IPS DF 6.9 (cell line): ENCODE data around the gene TMIGD2.
"Not testable (repeated sequence)": the region's sequence is repeated elsewhere in the genome, so short reads cannot be mapped to it uniquely, and the experiment has no call there.

ENCODE experiments used
- DNase-seq: peaks from one replicate; pipeline ENCODE4 v3.0.0-alpha.2; 2013; ENCODE audit warnings: low read depth, low spot score
- H3K27ac ChIP-seq: one replicate; pipeline ENCODE4 v1.5.1; 2013; ENCODE audit warnings: low read length, control low read depth
- H3K27me3 ChIP-seq: 2 replicates; pipeline ENCODE4 v1.6.1; 2013; ENCODE audit warnings: mild to moderate bottlenecking, low read length; ENCODE audit not compliant: control insufficient read depth, insufficient read depth
- H3K36me3 ChIP-seq: 2 replicates; pipeline ENCODE4 v1.6.1; 2013; ENCODE audit warnings: low read length; ENCODE audit not compliant: control insufficient read depth, insufficient read depth
- H3K4me1 ChIP-seq: 2 replicates; pipeline ENCODE4 v1.6.1; 2013; ENCODE audit warnings: low read length; ENCODE audit not compliant: control insufficient read depth, insufficient read depth
- H3K4me3 ChIP-seq: 2 replicates; pipeline ENCODE4 v1.5.1; 2013; ENCODE audit warnings: mild to moderate bottlenecking, low read length
- H3K9me3 ChIP-seq: 2 replicates; pipeline ENCODE4 v1.6.1; 2013; ENCODE audit warnings: low read length, inconsistent platforms; ENCODE audit not compliant: control insufficient read depth, insufficient read depth
- WGBS: extraction: QIAGEN DNeasy Blood & Tissue Kit; methylation state at CpG from one replicate; pipeline ENCODE4 v1.1.7; 2013; ENCODE audit warnings: mixed read lengths, missing lambda C conversion rate; ENCODE audit not compliant: insufficient read length, insufficient coverage; 5-methylcytosine and 5-hydroxymethylcytosine counted together

The TMIGD2 gene, protein sequence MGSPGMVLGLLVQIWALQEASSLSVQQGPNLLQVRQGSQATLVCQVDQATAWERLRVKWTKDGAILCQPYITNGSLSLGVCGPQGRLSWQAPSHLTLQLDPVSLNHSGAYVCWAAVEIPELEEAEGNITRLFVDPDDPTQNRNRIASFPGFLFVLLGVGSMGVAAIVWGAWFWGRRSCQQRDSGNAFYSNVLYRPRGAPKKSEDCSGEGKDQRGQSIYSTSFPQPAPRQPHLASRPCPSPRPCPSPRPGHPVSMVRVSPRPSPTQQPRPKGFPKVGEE

DNA sequence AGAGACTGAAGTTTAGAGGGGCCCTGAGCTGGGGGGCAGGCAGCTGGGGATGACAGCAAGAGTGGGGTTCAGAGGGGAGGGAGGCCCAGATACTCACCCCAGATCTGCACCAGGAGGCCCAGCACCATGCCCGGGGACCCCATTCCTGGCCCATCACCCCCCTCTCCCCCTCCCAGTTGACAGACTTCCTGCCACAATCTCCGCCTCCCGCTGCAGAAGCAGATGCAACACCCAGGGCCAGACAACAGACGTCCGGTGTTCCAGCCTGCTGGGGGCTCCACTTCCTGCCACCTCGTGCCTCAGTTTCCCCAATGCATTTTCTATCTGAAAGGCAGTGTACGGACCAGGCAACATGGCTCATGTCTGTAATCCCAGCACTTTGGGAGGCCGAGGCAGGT is at the start of gene TMIGD2:
TMIGD2 (minus strand) TSS at position 147 of the 398 bp plus-strand sequence; CDS start at position 143, 4 bp downstream.
- no CpG with 5 or more reads among the region's 8 CpGs for WGBS
- H3K4me1 ChIP-seq, result peaks cover 2% of the 10 kb centered on the region; the same call in 1 of the 2 replicates
- no peak within 1 kb of the TSS for H3K27ac ChIP-seq
- H3K9me3 ChIP-seq, result no peaks in the 10 kb centered on the region
- peaks cover 10% of the 10 kb centered on the region for H3K36me3 ChIP-seq
- no peak within 1 kb of the TSS for H3K4me3 ChIP-seq
- no peak for DNase-seq
- no peaks in the 10 kb centered on the region for H3K27me3 ChIP-seq

GRCh38 chr19:4350726-4351125 is 48.5 kb upstream of the TMIGD2 start:
- Histone ChIP-seq H3K4me1 (no peaks in the 10 kb centered on the region), H3K9me3 (no peaks in the 10 kb centered on the region), H3K27ac (no peak overlapping the region), H3K4me3 (no peak overlapping the region), H3K36me3 (peaks cover 12% of the 10 kb centered on the region), H3K27me3 (no peaks in the 10 kb centered on the region)
- no peak for DNase-seq
- WGBS, result no CpG with 5 or more reads among the region's 9 CpGs

GRCh38 chr19:4350111-4350510 is 47.9 kb upstream of the TMIGD2 start:
- H3K4me1 ChIP-seq, result no peaks in the 10 kb centered on the region
- H3K9me3 ChIP-seq, result no peaks in the 10 kb centered on the region
- DNase-seq, result no peak
- no peak overlapping the region for H3K27ac ChIP-seq
- peaks cover 15% of the 10 kb centered on the region for H3K36me3 ChIP-seq
- WGBS, result no CpG with 5 or more reads among the region's 8 CpGs
- no peak overlapping the region for H3K4me3 ChIP-seq
- no peaks in the 10 kb centered on the region for H3K27me3 ChIP-seq

GRCh38 chr19:4349225-4349624 is 47.0 kb upstream of the TMIGD2 start:
- H3K27me3 ChIP-seq, H3K27ac ChIP-seq, H3K4me1 ChIP-seq, DNase-seq, H3K4me3 ChIP-seq, H3K9me3 ChIP-seq: not testable (repeated sequence)
- peaks cover 13% of the 10 kb centered on the region for H3K36me3 ChIP-seq
- no CpG with 5 or more reads among the region's 16 CpGs for WGBS

DNA sequence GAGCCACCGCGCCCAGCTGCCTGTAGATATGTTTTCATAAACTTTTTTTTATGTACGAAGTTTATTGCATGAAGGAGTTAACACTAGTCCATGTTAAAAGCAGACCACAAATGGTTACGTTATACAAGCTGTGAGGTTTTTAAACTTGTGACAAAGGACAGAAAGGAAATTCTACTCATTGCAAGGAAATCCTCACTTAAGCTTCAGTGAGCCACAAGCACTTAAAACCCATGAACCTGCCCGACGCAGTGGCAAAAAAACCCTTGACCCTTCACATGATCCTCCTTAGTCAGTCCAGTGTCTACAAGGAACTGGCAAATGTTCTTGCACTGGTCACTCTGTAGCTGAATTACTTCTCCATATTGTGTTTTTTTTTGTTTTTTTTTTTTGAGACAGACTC is 45.3 kb upstream of the TMIGD2 start:
- no peak for DNase-seq
- H3K9me3 ChIP-seq, result no peaks in the 10 kb centered on the region
- H3K36me3 ChIP-seq, result peaks cover 7% of the 10 kb centered on the region
- H3K4me1 ChIP-seq, result no peaks in the 10 kb centered on the region; the same call in 1 of the 2 replicates
- WGBS, result no CpG with 5 or more reads among the region's 6 CpGs
- no peak overlapping the region for H3K27ac ChIP-seq
- no peaks in the 10 kb centered on the region for H3K27me3 ChIP-seq
- no peak overlapping the region for H3K4me3 ChIP-seq

GRCh38 chr19:4346020-4346383 is 43.8 kb upstream of the TMIGD2 start:
- no peaks in the 10 kb centered on the region for H3K27me3 ChIP-seq
- WGBS, result no CpG with 5 or more reads among the region's 6 CpGs

GRCh38 chr19:4345342-4346019 is 43.3 kb upstream of the TMIGD2 start:
- DNase-seq, result no peak
- no peaks in the 10 kb centered on the region for H3K27me3 ChIP-seq
- H3K4me3 ChIP-seq, result no peak overlapping the region
- no peak overlapping the region for H3K27ac ChIP-seq
- H3K9me3 ChIP-seq, result no peaks in the 10 kb centered on the region
- H3K4me1 ChIP-seq, result peaks cover 2% of the 10 kb centered on the region
- no CpG with 5 or more reads among the region's 15 CpGs for WGBS
- H3K36me3 ChIP-seq, result peaks cover 7% of the 10 kb centered on the region

More at GRCh38 chr19:4346020-4346383, 43.8 kb upstream of the TMIGD2 start:
- Histone ChIP-seq H3K4me1 (peaks cover 2% of the 10 kb centered on the region), H3K9me3 (no peaks in the 10 kb centered on the region), H3K27ac (no peak overlapping the region), H3K36me3 (peaks cover 7% of the 10 kb centered on the region), H3K4me3 (no peak overlapping the region)
- no peak for DNase-seq

DNA sequence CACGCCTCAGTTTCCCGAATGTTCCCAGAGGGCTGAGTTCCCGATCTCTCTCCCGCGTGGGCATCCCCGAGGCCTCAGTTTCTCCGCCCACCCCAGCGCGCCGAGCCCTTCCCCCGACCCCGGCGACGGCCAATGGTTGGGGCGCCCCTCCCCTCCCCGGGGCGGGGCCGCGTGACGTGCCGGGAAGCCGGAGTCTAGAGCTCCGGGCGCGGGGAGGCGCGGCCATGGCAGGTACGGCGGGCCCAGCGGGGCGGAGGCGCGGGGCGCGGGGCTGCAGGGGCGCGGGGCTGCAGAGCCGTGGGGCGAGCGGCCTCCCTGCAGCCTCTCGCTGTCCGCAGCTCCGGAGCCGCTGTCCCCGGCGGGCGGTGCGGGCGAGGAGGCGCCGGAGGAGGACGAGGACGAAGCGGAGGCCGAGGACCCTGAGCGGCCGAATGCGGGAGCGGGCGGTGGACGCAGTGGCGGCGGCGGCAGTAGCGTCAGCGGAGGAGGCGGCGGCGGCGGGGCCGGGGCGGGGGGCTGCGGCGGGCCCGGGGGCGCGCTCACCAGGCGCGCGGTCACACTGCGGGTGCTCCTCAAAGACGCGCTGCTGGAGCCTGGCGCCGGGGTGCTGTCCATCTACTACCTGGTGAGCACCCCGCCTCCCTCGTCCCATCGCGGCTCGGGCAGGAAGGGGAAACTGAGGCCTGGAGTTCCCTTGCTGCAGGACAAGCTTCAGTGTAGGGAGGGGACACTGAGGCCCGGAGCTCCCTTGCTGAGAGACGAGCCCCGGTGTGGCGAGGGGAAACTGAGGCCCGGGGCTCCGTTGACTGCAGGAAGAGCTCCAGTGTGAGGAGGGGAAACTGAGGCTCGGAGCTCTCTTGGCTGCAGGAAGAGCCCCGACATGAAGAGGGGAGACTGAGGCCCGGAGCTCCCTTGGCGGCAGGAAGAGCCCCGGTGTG is 41.5 kb upstream of the TMIGD2 start, which contains the start of gene MPND:
MPND (plus strand) TSS at position 193 of the 938 bp plus-strand sequence; CDS start at position 225, 32 bp downstream.
- Histone ChIP-seq H3K27ac (no peak within 1 kb of the TSS), H3K36me3 (peaks cover 7% of the 10 kb centered on the region), H3K4me1 (peaks cover 2% of the 10 kb centered on the region), H3K9me3 (no peaks in the 10 kb centered on the region), H3K27me3 (no peaks in the 10 kb centered on the region), H3K4me3 (peak within 1 kb of the TSS; percentile 59; the same call in 1 of the 2 replicates)
- no peak for DNase-seq
- WGBS, result no CpG with 5 or more reads among the region's 101 CpGs

DNA sequence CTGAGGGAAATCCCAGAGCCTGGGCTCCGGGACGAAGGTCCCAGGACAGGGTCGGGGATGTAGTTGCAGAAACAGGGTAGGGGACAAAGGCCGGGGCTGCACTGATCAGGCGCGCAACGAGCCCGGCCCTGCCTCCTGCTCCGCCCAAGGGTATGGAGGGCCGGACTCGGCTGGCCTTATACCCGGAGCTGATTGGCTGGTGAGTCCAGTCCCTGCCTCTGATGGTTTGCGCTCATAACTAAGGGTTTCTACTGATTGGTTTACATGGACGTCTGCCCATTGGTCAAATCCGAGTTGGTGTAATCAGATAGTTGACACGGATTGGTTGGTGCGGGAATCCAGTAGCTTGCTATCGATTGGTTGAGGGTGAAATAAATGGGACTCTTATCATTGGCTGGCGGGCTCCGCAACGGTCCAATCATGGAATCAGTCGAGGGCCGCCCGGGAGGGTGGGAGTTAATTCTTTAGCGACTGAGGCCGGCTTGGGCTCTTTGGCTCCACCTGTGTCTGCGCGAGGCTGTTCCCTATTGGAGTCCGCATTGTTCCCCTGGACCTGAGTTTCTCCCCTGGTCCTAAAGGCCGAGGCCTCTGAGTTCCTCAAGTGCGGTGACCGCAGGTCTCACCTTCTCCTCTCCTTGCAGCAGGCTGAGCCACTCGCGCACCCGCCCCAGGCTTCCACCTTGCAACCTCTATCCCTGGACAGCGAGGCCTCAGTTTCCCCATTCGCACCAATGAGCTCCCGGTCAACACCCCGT is 40.6 kb upstream of the TMIGD2 start:
- H3K36me3 ChIP-seq, result peaks cover 7% of the 10 kb centered on the region
- DNase-seq, result peak; percentile 99
- H3K4me3 ChIP-seq, result peak overlapping the region; percentile 59; the same call in 1 of the 2 replicates
- H3K27me3 ChIP-seq, result no peaks in the 10 kb centered on the region
- no peaks in the 10 kb centered on the region for H3K9me3 ChIP-seq
- no CpG with 5 or more reads among the region's 39 CpGs for WGBS
- no peak overlapping the region for H3K27ac ChIP-seq
- peaks cover 3% of the 10 kb centered on the region for H3K4me1 ChIP-seq

DNA sequence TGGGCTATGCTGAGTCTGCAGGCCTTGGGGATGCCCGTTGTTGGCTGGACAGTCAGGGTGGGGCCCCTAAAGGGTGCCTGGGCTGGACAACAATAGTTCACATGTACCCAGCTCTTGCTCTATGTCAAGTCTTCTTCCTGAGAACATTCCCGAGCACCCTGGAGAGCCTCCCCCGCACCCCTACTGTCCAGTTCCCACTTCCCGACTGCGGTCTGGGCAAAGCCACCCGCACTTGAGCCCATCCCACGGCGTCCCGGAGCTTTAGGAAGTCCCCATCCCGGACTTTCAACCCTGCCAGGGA is 40.1 kb upstream of the TMIGD2 start:
- Histone ChIP-seq H3K27ac (no peak overlapping the region), H3K4me3 (peak overlapping the region; percentile 48; the same call in 1 of the 2 replicates)

More for the DNA sequence above, 40.1 kb upstream of the TMIGD2 start:
- H3K4me1 ChIP-seq, result peaks cover 3% of the 10 kb centered on the region
- no peaks in the 10 kb centered on the region for H3K9me3 ChIP-seq
- no CpG with 5 or more reads among the region's 10 CpGs for WGBS
- no peaks in the 10 kb centered on the region for H3K27me3 ChIP-seq
- peaks cover 7% of the 10 kb centered on the region for H3K36me3 ChIP-seq
- DNase-seq, result no peak
